ENCODE data around the gene SSU72. TPM values are rescaled to one million over a fixed set of nuclear protein-coding genes. Genes with fewer than 3 reads are reported as not detected.
"Not testable (repeated sequence)": the region's sequence is repeated elsewhere in the genome, so short reads cannot be mapped to it uniquely, and the experiment has no call there.

SSU72 gene
- total RNA-seq, 2 donors from 2014 or later: 120 to 175 TPM

DNA sequence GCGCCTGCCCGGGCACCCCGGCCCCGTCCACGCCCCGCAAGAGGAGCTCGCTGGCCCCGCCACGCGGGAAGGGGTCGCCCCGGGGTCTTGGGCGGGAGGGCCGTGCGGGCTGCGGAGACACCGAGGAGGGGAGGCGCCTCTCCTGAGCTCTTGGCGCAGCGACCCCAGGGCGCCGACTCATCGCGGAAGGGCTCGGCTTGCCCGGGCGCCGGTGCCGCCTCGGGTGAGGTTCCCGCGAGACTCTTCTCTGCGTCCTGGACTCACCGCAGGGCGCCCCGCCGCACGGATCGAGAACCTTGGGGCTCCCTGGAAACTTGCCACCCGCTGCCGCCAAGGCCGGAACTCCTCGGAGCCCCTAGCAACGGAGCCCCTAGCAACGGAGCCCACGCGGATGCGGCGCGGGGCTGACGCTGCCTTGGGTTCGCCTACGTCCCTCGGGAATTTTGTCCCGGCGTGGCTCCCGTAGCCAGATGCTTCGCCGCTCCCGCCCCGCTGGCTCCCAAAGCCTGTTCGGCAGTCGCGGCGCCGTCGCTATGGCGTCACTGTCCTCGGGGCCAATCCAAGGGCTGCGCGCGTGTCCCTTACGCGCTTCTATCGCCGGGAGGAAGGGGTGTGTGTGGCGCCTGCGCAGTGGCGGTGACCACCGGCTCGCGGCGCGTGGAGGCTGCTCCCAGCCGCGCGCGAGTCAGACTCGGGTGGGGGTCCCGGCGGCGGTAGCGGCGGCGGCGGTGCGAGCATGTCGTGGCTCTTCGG is 63.0 kb downstream of the SSU72 start, which contains the start of gene ATAD3A:
Gene ATAD3A, plus strand, starts transcription at position 630 of the 753 bp plus-strand sequence. Its CDS starts 107 bp downstream, at position 737.
- Histone ChIP-seq H3K9me3 (no peaks in the 10 kb centered on the region), H3K9ac (ENCODE audit: low read depth in 2 of 2, low read length in 2 of 2) (peak within 1 kb of the TSS; percentile 90 to 93), H3K4me1 (peaks cover 3% of the 10 kb centered on the region), H3K36me3 (no peaks in the 10 kb centered on the region), H3K27me3 (no peaks in the 10 kb centered on the region), H3K4me3 (peak within 1 kb of the TSS; percentile 96), H3K27ac (peak within 1 kb of the TSS; percentile 88)
- peak; percentile 99 for DNase-seq
- intact Hi-C loops (cut with DNase I): no loop called here
- TF ChIP-seq, protein P1, sequence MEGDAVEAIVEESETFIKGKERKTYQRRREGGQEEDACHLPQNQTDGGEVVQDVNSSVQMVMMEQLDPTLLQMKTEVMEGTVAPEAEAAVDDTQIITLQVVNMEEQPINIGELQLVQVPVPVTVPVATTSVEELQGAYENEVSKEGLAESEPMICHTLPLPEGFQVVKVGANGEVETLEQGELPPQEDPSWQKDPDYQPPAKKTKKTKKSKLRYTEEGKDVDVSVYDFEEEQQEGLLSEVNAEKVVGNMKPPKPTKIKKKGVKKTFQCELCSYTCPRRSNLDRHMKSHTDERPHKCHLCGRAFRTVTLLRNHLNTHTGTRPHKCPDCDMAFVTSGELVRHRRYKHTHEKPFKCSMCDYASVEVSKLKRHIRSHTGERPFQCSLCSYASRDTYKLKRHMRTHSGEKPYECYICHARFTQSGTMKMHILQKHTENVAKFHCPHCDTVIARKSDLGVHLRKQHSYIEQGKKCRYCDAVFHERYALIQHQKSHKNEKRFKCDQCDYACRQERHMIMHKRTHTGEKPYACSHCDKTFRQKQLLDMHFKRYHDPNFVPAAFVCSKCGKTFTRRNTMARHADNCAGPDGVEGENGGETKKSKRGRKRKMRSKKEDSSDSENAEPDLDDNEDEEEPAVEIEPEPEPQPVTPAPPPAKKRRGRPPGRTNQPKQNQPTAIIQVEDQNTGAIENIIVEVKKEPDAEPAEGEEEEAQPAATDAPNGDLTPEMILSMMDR (IDR thresholded peaks at IDR 0.05): no peak

GRCh38 chr1:1510912-1511532 is 63.6 kb downstream of the SSU72 start:
- H3K36me3 ChIP-seq: no peaks in the 10 kb centered on the region
- TF ChIP-seq, protein P1 (IDR thresholded peaks at IDR 0.05): no peak
- H3K4me3 ChIP-seq: peak overlapping the region; percentile 96
- H3K27me3 ChIP-seq: no peaks in the 10 kb centered on the region
- no peaks in the 10 kb centered on the region for H3K9me3 ChIP-seq
- DNase-seq: peak; percentile 48
- peak overlapping the region; percentile 90 to 93 for H3K9ac ChIP-seq (ENCODE audit: low read depth in 2 of 2, low read length in 2 of 2)
- intact Hi-C loops (cut with DNase I): no loop called here
- peaks cover 4% of the 10 kb centered on the region for H3K4me1 ChIP-seq
- peak overlapping the region; percentile 88 for H3K27ac ChIP-seq

- H3K36me3 ChIP-seq; H3K27me3 ChIP-seq; H3K4me3 ChIP-seq; DNase-seq; H3K9me3 ChIP-seq; intact Hi-C loops (cut with DNase I); H3K9ac ChIP-seq (ENCODE audit: low read depth in 2 of 2, low read length in 2 of 2); H3K27ac ChIP-seq; H3K4me1 ChIP-seq: not testable (repeated sequence)
Measured at GRCh38 chr1:1509465-1509850, 65.2 kb downstream of the SSU72 start.

GRCh38 chr1:1508775-1509464 is 65.7 kb downstream of the SSU72 start:
- H3K27me3 ChIP-seq; DNase-seq; H3K36me3 ChIP-seq; H3K4me3 ChIP-seq; H3K9ac ChIP-seq (ENCODE audit: low read depth in 2 of 2, low read length in 2 of 2); H3K9me3 ChIP-seq; H3K4me1 ChIP-seq; H3K27ac ChIP-seq; intact Hi-C loops (cut with DNase I): not testable (repeated sequence)

- peaks cover 8% of the 10 kb centered on the region for H3K4me1 ChIP-seq
- no peaks in the 10 kb centered on the region for H3K9me3 ChIP-seq
- H3K36me3 ChIP-seq: no peaks in the 10 kb centered on the region
- no peak overlapping the region for H3K27ac ChIP-seq
- TF ChIP-seq, protein P1 (IDR thresholded peaks at IDR 0.05): no peak
- DNase-seq: no peak
- H3K4me3 ChIP-seq: no peak overlapping the region
- no peak overlapping the region for H3K9ac ChIP-seq (ENCODE audit: low read depth in 2 of 2, low read length in 2 of 2)
- H3K27me3 ChIP-seq: no peaks in the 10 kb centered on the region
- intact Hi-C loops (cut with DNase I): no loop called here
Measured at GRCh38 chr1:1507305-1507704, 67.4 kb downstream of the SSU72 start.

DNA sequence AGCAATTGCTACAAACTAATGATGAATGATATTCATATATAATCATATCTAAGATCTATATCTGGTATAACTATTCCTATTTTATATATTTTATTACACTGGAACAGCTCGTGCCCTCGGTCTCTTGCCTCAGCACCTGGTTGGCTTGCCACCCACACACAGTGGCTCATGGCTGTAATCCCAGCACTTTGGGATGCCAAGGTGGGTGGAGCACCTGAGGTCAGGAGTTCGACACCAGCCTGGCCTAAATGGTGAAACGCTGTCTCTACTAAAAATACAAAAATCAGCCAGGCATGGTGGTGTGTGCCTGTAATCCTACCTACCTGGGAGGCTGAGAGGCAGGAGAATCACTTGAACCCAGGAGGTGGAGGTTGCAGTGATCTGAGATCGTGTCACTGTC is 68.9 kb downstream of the SSU72 start:
- intact Hi-C loops (cut with DNase I); H3K9me3 ChIP-seq; H3K4me3 ChIP-seq; H3K9ac ChIP-seq (ENCODE audit: low read depth in 2 of 2, low read length in 2 of 2); H3K27me3 ChIP-seq; H3K36me3 ChIP-seq; H3K4me1 ChIP-seq; DNase-seq: not testable (repeated sequence)
- peak overlapping the region; percentile 7 for H3K27ac ChIP-seq

Data from colonic mucosa (tissue), 4 donors.